K562 (cell line): ENCODE data around the gene MIEF1. TPM values are rescaled to one million over a fixed set of nuclear protein-coding genes. Genes with fewer than 3 reads are reported as not detected.

Experiments
- ATAC-seq: fragments of 200-7000 bp; cut with Tn5 transposase; 3 replicates; pipeline ENCODE4 v1.9.1; 2020; ENCODE audit warnings: moderate library complexity
- BruUV-seq: library from RNA; stranded (reverse); fragments of 400-500 nt; replicated peaks from 2 replicates; lab custom pipeline; 2021; lab: Mats Ljungman, UMichigan
- CTCF ChIA-PET: fragments of 300-600 bp; formaldehyde crosslinking; extraction: SDS; loops from one replicate; lab custom pipeline; 2021; ENCODE audit warnings: low intra/inter-chr PET ratio; lab: Yijun Ruan, JAX
- POLR2A ChIA-PET: fragments of 300-600, 350-650 bp; sonication (Branson Sonifier 250); formaldehyde crosslinking; extraction: SDS; loops from one replicate; lab custom pipeline; 2021; ENCODE audit warnings: antibody characterized with exemption, inconsistent platforms; lab: Yijun Ruan, JAX
- DNase-seq, 4 experiments: peaks; one replicate each; pipeline versions ENCODE4 v3.0.0 to v3.0.0-alpha.2; 2011 to 2018; ENCODE audit warnings: low spot score in 3 of 4, mixed read lengths in 3 of 4; ENCODE audit errors: extremely low read depth in 1 of 4
- FAIRE-seq: peaks from 2 replicates; lab custom pipeline; 2011; peaks lifted over from hg19 to GRCh38; lab: Jason Lieb, UNC
- H2AFZ ChIP-seq: 2 replicates; pipeline ENCODE4 v1.6.0; 2011; ENCODE audit warnings: low read depth, low read length, control low read depth, inconsistent platforms
- H3K27ac ChIP-seq: fragments of 200-600 bp; 3 replicates; pipeline ENCODE4 v1.8.0; 2011; ENCODE audit warnings: low read depth, mild to moderate bottlenecking, control low read depth, inconsistent platforms, low read length, moderate library complexity, mixed read lengths; ENCODE audit errors: extremely low read depth
- H3K27me3 ChIP-seq, 2 experiments: fragments of 300-600 bp in 1 of 2; 2 replicates in 1 of 2; 3 replicates in 1 of 2; pipeline versions ENCODE4 v1.6.0 to v1.8.0; 2011; ENCODE audit warnings: inconsistent platforms in 2 of 2, low read length in 2 of 2, mild to moderate bottlenecking in 1 of 2, mixed read lengths in 1 of 2, moderate library complexity in 1 of 2; ENCODE audit not compliant: control insufficient read depth in 2 of 2, insufficient read depth in 2 of 2
- H3K36me3 ChIP-seq: fragments of 300-600 bp; 3 replicates; pipeline ENCODE4 v1.8.0; 2011; ENCODE audit warnings: mild to moderate bottlenecking, low read length, inconsistent platforms; ENCODE audit not compliant: control insufficient read depth, insufficient read depth
- H3K4me1 ChIP-seq, 2 experiments: fragments of 200-600 bp in 1 of 2; replicated peaks in 1 of 2; 2 replicates in 1 of 2; 3 replicates in 1 of 2; pipeline versions ENCODE4 v1.5.1 to v1.8.0; 2011; ENCODE audit warnings: inconsistent platforms in 2 of 2, low read length in 2 of 2, mild to moderate bottlenecking in 1 of 2, mixed read lengths in 1 of 2, moderate library complexity in 1 of 2; ENCODE audit not compliant: control insufficient read depth in 2 of 2, insufficient read depth in 2 of 2
- H3K4me2 ChIP-seq: 2 replicates; pipeline ENCODE4 v1.6.1; 2011; ENCODE audit warnings: low read length, control low read depth, inconsistent platforms, mixed read lengths; ENCODE audit not compliant: insufficient read depth
- H3K4me3 ChIP-seq: fragments of 200-600 bp; sonication (generic), shearing (Covaris generic); 2 replicates; pipeline ENCODE4 v1.5.1; 2016; ENCODE audit warnings: control low read depth, inconsistent platforms
- H3K79me2 ChIP-seq: fragments of 200-600 bp; 3 replicates; pipeline ENCODE4 v1.8.0; 2011; ENCODE audit warnings: low read length, inconsistent platforms; ENCODE audit not compliant: control insufficient read depth, insufficient read depth
- H3K9ac ChIP-seq, 2 experiments: 2 replicates each; pipeline versions ENCODE4 v1.6.0 to v1.6.1; 2011; ENCODE audit warnings: low read depth in 2 of 2, low read length in 2 of 2, control low read depth in 1 of 2, inconsistent platforms in 1 of 2, mild to moderate bottlenecking in 1 of 2, mixed read lengths in 1 of 2; ENCODE audit not compliant: insufficient read depth in 1 of 2
- H3K9me1 ChIP-seq: one replicate; pipeline ENCODE4 v1.6.0; 2011; ENCODE audit warnings: inconsistent platforms, mild to moderate bottlenecking, low read length, moderate library complexity; ENCODE audit not compliant: control insufficient read depth, insufficient read depth
- H3K9me3 ChIP-seq: replicated peaks from 2 replicates; pipeline ENCODE4 v1.5.1; 2011; ENCODE audit warnings: low read depth, low read length, inconsistent platforms; ENCODE audit not compliant: control insufficient read depth, insufficient read depth
- H4K20me1 ChIP-seq: replicated peaks from 2 replicates; pipeline ENCODE4 v1.6.1; 2011; ENCODE audit warnings: low read length, inconsistent platforms, mixed read lengths; ENCODE audit not compliant: control insufficient read depth, insufficient read depth
- POLR2G ChIP-seq: fragments of 200-400 bp; formaldehyde crosslinking; IDR thresholded peaks from 2 replicates; pipeline ENCODE4 v1.6.1; 2017; ENCODE audit warnings: low read depth, mild to moderate bottlenecking, antibody characterized with exemption, low read length, moderate library complexity
- POLR3A ChIP-seq: IDR thresholded peaks from 2 replicates; pipeline ENCODE4 v1.6.1; 2011; ENCODE audit warnings: borderline replicate concordance, mild to moderate bottlenecking, moderate library complexity; ENCODE audit not compliant: insufficient read length, insufficient read depth; ENCODE audit errors: extremely low read depth
- RBFOX2 ChIP-seq: fragments of 200-400 bp; formaldehyde crosslinking; IDR thresholded peaks from 2 replicates; pipeline ENCODE4 v1.6.1; 2017; ENCODE audit warnings: low read depth, mild to moderate bottlenecking, low read length, moderate library complexity
- ZNF695 ChIP-seq: fragments of 450-650 bp; formaldehyde crosslinking; IDR thresholded peaks from 2 replicates; pipeline ENCODE4 v1.4.0; 2020; ENCODE audit warnings: mild to moderate bottlenecking, moderate library complexity
- WGBS: fragments of 100-300 bp; shearing (Covaris generic); methylation state at CpG from one replicate; pipeline ENCODE4 v1.1.6; 2016; ENCODE audit warnings: low coverage, mixed read lengths; ENCODE audit not compliant: insufficient coverage; ENCODE audit errors: missing lambda C conversion rate; 5-methylcytosine and 5-hydroxymethylcytosine counted together
- in situ Hi-C: fragments of 300-500 bp; cut with MboI; formaldehyde crosslinking; loops from 4 replicates; pipeline ENCODE4 v1.15.0; 2018; ENCODE audit warnings: inconsistent platforms, mixed read lengths
- intact Hi-C: fragments of 100-400 bp; cut with micrococcal nuclease; formaldehyde crosslinking; loops from 2 replicates; pipeline ENCODE4 v1.14.2; 2022
- polyA plus RNA-seq, 8 experiments: library from polyadenylated mRNA; depleted of rRNA in 4 of 8; stranded (reverse) in 5 of 8; unstranded in 3 of 8; fragments of >200 nt; fragmentation: Nextera tagmentation in 2 of 8; fragmentation: Illumina TruSeq in 1 of 8; extraction: Ambion mirVana in 2 of 8; extraction: Trizol in 1 of 8; gene quantifications; 2 replicates each; pipeline versions ENCODE4 v1.2.1 to v1.2.3, GENCODE V29; 2011 to 2014; ENCODE audit warnings: inconsistent platforms in 1 of 8, missing spikeins in 1 of 8
- total RNA-seq, 7 experiments: library from RNA; depleted of rRNA in 6 of 7; stranded (reverse); fragments of >200 nt in 6 of 7; fragmentation: Illumina TruSeq in 2 of 7; extraction: Trizol in 2 of 7; gene quantifications; 2 replicates each; pipeline versions ENCODE4 v1.2.1 to v1.2.3, GENCODE V29; 2011 to 2021; ENCODE audit warnings: low replicate concordance in 1 of 7

The MIEF1 gene
- total and polyA plus RNA-seq, 9 of the 15 experiments (the other 6 are each of a cell fraction or from before 2014, with no cell fraction given), result 10.9 to 51.8 (median 25.5) TPM

DNA sequence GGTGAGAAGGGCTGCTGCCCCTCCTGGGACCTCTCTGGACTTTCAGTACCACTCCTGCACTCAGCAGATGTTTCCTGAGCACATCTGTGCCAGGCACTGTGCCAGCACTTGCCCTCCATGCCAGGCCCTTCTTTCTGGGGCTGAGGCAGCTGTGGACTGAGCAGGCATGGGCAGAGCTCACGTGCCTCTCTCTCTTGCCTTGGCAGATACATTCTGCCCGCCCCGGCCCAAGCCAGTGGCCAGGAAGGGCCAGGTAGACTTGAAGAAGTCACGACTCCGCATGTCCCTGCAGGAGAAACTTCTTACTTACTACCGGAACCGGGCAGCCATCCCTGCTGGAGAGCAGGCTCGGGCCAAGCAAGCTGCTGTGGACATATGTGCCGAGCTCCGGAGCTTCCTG is 9.9 kb downstream of the MIEF1 start:
- intact Hi-C loops (no loop called here), in situ Hi-C loops (no loop called here)
- no peak overlapping the region for H3K4me2 ChIP-seq
- no peak overlapping the region for H2AFZ ChIP-seq
- no peak for ATAC-seq
- no TSS peak for BruUV-seq
- H3K4me3 ChIP-seq, result no peak overlapping the region
- 0 out of 2 replicates have a peak, but pooled peaks have one; percentile 28 for TF ChIP-seq RBFOX2
- TF ChIP-seq POLR3A, result no peak
- H3K27ac ChIP-seq, result no peak overlapping the region
- H3K9ac ChIP-seq, result peak overlapping the region in 1 of 2 experiments; percentile 39; a peak in 1 of 4 replicates
- H3K4me1 ChIP-seq, result peaks cover 8 to 10% of the 10 kb centered on the region in 2 experiments; a peak in 3 of 5 replicates
- no peak for DNase-seq
- FAIRE-seq, result no peak
- CTCF ChIA-PET, result no interaction called here
- peaks cover 9% of the 10 kb centered on the region for H4K20me1 ChIP-seq
- peaks cover 52% of the 10 kb centered on the region for H3K79me2 ChIP-seq
- H3K36me3 ChIP-seq, result peaks cover 93% of the 10 kb centered on the region
- WGBS, result 100% methylated on average over 4 of the region's 10 CpGs
- no peaks in the 10 kb centered on the region for H3K9me3 ChIP-seq
- no peaks in the 10 kb centered on the region for H3K27me3 ChIP-seq
- POLR2A ChIA-PET, result interaction anchor here (0.6 to 4.0 kb wide), 4 partner anchors 8 to 194 kb away, joined by 3 to 20 read pairs (median 4); partner anchors contain the start of gene ATF4
- H3K9me1 ChIP-seq, result peaks cover 2% of the 10 kb centered on the region

DNA sequence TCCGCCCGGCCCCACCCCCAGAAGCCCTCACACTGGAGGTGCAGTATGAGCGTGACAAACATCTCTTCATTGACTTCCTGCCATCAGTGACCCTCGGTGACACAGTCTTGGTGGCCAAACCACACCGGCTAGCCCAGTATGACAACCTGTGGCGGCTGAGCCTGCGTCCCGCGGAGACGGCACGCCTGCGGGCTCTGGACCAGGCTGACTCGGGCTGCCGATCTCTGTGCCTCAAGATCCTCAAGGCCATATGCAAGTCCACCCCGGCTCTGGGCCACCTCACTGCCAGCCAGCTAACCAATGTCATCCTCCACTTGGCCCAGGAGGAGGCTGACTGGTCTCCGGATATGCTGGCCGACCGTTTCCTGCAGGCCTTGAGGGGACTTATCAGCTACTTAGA is 11.7 kb downstream of the MIEF1 start:
- H3K4me1 ChIP-seq, result peaks cover 10 to 13% of the 10 kb centered on the region in 2 experiments; a peak in 3 of 5 replicates
- TF ChIP-seq RBFOX2 (peak; percentile 49), ZNF695 (CRISPR knock-in tag) (no peak), POLR2G (0 out of 2 replicates have a peak, but pooled peaks have one; percentile 35)
- H2AFZ ChIP-seq, result no peak overlapping the region
- ChIA-PET POLR2A (interaction anchor here (1.0 to 2.1 kb wide), 3 partner anchors 12 to 197 kb away, joined by 3 to 6 read pairs (median 3); partner anchors contain the start of gene MIEF1), CTCF (interaction anchor here (1.7 kb wide), 1 partner anchor 20 kb away, joined by 8 read pairs; no protein-coding TSS in a partner anchor)
- peaks cover 87% of the 10 kb centered on the region for H3K36me3 ChIP-seq
- no peaks in the 10 kb centered on the region for H3K9me1 ChIP-seq
- H3K79me2 ChIP-seq, result peaks cover 54% of the 10 kb centered on the region
- no peaks in the 10 kb centered on the region for H3K9me3 ChIP-seq
- no peak overlapping the region for H3K4me2 ChIP-seq
- H3K27me3 ChIP-seq, result no peaks in the 10 kb centered on the region
- no peak for DNase-seq
- ATAC-seq, result no peak
- peaks cover 9% of the 10 kb centered on the region for H4K20me1 ChIP-seq
- no peak for FAIRE-seq
- WGBS, result 96% methylated on average over 16 of the region's 18 CpGs
- H3K9ac ChIP-seq, result peak overlapping the region in 1 of 2 experiments; percentile 6; a peak in 1 of 4 replicates
- H3K4me3 ChIP-seq, result no peak overlapping the region
- no TSS peak for BruUV-seq
- intact Hi-C loops (no loop called here), in situ Hi-C loops (no loop called here)
- no peak overlapping the region for H3K27ac ChIP-seq
